Skin epidermis (tissue), 12 donors: ENCODE data around the gene CYFIP1.
A peak's percentile ranks its signal among the peaks of the same experiment; 100 is the strongest.

ENCODE experiments used
- H3K27ac ChIP-seq, 21 experiments: fragments of 200-600 bp; sonication (generic) in 11 of 21; one replicate each; pipeline ENCODE4 v1.5.0; 2020; ENCODE audit warnings: mild to moderate bottlenecking in 3 of 21, inconsistent platforms in 2 of 21, moderate library complexity in 2 of 21
- H3K4me3 ChIP-seq, 7 experiments: fragments of 200-600 bp; sonication (generic) in 2 of 7; one replicate each; pipeline ENCODE4 v1.5.0; 2020; ENCODE audit warnings: inconsistent platforms in 2 of 7, mild to moderate bottlenecking in 2 of 7, moderate library complexity in 1 of 7

CYFIP1 gene

GRCh38 chr15:22845289-22845900 lies 134.8 kb downstream of the CYFIP1 start:
- Histone ChIP-seq H3K4me3 (no peak overlapping the region), H3K27ac (no peak overlapping the region)

GRCh38 chr15:22844421-22845288 lies 135.5 kb downstream of the CYFIP1 start:
- Histone ChIP-seq H3K27ac (no peak overlapping the region), H3K4me3 (no peak overlapping the region)

- H3K27ac ChIP-seq = peak overlapping the region; percentile 23 to 98 (median 93)
- peak overlapping the region; percentile 68 to 93 (median 80) for H3K4me3 ChIP-seq
These were observed 141.0 kb downstream of the CYFIP1 start for GRCh38 chr15:22839046-22839695.

- Histone ChIP-seq H3K27ac (peak within 1 kb of the TSS; percentile 49 to 98 (median 93)), H3K4me3 (peak within 1 kb of the TSS; percentile 68 to 93 (median 80))
These were observed 141.7 kb downstream of the CYFIP1 start, which contains the start of gene NIPA2 for GRCh38 chr15:22838292-22839042. NIPA2 (plus strand) TSS chr15:22838666; CDS start chr15:22851732, 13,066 bp downstream.

- Histone ChIP-seq H3K4me3 (no peak overlapping the region), H3K27ac (no peak overlapping the region)
These were observed 148.7 kb downstream of the CYFIP1 start for GRCh38 chr15:22831473-22831872.

GRCh38 chr15:22827125-22827524 lies 153.0 kb downstream of the CYFIP1 start:
- H3K4me3 ChIP-seq = no peak overlapping the region
- H3K27ac ChIP-seq = no peak overlapping the region

- H3K4me3 ChIP-seq = no peak overlapping the region
- no peak overlapping the region for H3K27ac ChIP-seq
These were observed 156.6 kb downstream of the CYFIP1 start for GRCh38 chr15:22823495-22824128.

- Histone ChIP-seq H3K4me3 (no peak overlapping the region), H3K27ac (no peak overlapping the region)
These were observed 160.5 kb downstream of the CYFIP1 start for GRCh38 chr15:22819651-22820050.
